SKM-1 treated with dmso at 0.1 percent for 144 hours (cell line): ENCODE measurements around the gene CDK19.
"Not testable (repeated sequence)": the region's sequence is repeated elsewhere in the genome, so short reads cannot be mapped to it uniquely, and the experiment has no call there.

ENCODE experiments used
- DNase-seq: peaks from one replicate; lab custom pipeline; 2025; ENCODE audit not compliant: unreplicated experiment; lab: John Stamatoyannopoulos, UW

CDK19 gene

DNA sequence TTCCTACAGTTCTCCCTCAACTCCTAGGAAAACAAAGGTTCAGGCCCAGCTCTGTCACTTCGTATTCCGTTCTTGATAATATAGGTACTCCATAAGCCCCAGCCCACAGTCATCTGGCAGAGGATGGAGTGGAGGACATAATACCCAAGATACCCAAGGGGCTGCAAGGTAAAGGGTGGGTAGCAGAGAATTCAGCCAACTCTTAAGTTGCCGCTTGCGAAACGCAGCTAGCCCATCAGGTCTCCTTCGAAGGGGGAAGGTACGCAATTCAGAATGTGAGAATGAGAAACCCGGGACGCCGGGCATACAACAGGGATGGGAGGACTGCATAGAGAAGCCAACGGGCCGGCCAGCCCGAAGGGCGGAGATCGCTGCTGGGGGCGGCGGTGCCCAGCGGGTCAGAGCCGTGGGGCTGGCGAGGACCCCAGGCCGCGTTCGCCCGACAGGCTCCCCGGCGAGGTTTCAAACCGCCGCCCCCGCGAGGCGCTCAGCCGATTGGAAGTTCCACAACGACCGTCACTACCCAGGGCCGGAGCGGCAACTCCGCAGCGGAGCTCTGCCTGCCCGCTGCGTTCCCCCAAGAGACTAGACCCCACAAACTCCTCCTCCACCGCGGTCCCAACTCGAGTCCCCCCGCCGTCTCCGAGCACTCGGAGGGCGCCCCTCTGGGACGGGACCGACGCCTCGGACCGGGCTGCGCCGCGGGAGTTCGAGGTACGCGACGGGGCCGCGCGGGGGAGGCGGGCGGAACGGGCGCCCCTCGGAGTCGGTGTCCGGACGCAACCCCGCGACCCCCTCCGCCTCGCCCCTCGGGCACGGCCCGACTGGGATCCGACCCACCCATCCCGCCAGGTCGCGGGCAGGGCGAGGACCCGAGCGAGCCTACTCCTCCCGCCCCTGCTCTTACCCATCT, 911 bp downstream of the CDK19 start:
- no peak for DNase-seq

DNA sequence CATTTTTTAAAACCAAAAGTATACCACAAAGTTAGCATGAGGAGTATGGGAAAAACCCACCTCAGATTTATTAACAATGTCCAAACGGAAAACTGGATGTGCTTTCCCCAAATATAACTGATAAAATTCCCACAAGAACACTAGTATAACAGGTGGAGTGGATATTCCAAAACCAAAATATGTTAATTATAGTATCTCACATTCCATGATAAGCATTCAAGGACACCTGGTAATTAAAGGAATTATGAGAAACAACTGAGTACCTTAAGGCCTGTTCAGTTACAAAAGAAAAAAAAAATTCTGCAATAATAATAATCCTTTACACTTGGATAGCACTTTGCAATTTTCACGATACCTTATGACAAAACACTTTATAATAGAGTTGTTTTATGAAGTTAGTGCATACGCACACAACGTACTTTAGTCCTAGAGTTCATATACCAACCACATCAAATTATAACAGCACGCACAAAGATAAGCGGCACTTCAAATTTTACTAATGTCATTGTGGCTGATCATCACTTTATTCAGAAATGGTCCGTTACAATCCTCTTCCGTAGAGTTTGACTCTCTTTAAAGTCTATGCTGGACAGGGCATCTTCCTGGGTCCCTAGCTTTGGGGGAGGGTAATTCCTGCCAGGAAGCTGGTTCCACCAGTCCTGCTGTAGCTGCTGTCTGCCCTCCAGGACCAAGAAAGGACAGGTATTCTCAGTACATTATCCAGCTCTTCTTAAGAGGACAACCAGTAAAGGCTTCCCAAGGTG, 1.7 kb downstream of the CDK19 start:
- DNase-seq, result no peak

DNA sequence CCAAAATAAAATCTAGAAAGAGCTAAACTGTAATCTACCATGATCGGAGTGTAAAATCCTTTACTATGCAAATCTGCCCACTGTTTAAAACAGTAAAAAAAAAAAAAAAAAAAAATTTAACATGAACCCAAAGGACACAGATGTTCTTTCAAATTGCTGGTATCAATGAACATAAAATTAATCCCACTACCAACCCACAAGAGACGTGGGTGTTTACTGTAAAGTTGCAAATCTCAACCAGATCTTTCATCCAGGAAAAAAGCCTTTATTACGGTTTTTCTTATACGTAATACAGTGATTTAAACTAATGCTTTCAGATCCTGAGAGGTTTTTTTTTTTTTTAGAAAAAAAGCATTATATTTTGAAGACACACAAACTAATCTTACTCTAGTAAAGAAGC, 2.5 kb downstream of the CDK19 start:
- DNase-seq, result no peak

- no peak for DNase-seq
These were observed 4.2 kb downstream of the CDK19 start for GRCh38 chr6:110810896-110811586.

- no peak for DNase-seq
These were observed 5.5 kb downstream of the CDK19 start for GRCh38 chr6:110809792-110810191.

DNA sequence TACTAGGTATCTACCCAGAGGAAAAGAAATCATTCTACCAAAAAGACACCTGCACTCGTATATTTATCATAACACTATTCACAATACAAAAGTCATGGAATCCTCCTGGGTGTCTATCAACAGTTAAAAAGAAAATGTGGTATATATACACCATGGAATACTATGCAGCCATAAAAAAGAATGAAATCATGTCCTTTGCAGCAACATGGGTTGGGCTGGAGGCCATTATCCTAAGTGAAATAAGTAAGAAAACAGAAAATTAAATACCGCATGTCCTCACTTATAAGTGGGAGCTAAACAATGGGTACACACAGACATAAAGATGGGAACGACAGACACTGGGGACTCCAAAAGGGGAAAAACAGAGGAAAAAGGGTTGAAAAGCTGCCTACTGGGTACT, 13.1 kb downstream of the CDK19 start:
- DNase-seq, result not testable (repeated sequence)

GRCh38 chr6:110800839-110801196, 14.5 kb downstream of the CDK19 start:
- DNase-seq, result no peak

DNA sequence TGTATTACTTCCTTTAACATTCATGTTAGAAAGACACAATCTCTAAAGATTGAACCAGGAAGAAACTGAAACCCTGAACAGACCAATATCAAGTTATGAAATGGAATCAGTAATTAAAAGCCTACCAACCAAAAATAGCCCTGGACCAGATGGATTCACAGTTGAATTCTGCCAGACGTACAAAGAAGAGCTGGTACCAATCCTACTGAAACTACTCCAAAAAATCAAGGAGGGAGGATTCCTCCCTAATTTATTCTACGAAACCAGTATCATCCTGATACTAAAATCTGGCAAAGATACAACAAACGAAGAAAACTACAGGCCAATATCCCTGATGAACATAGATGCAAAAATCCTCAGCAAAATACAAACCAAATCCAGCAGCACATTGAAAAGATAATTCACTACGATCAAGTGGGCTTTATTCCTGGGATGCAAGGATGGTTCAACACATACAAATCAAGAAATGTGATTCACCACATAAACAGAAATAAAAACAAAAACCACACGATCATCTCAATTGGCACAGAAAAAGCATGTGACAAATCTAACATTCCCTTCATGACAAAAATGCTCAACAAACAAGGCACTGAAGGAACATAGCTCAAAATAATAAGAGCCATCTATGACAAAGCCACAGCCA, 15.0 kb downstream of the CDK19 start:
- DNase-seq, result no peak

GRCh38 chr6:110799655-110800054, 15.6 kb downstream of the CDK19 start:
- no peak for DNase-seq

DNA sequence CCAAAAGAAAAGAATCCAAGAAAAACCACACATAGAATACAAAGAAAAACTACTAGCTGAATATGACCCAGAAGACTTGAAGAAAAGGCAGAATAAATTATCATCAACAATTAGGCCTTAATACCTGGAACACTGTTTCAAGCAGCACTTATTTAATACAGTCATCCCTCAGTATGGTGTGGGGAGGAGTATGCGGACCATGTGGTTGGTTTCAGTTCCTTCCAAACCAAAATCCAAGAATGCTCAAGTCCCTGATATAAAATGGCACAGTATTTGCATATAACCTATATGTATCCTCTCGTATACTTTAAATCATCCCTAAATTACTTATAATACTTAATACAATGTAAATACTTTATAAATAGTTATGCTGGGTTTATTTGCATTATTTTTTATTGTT, 16.1 kb downstream of the CDK19 start:
- DNase-seq, result no peak

DNA sequence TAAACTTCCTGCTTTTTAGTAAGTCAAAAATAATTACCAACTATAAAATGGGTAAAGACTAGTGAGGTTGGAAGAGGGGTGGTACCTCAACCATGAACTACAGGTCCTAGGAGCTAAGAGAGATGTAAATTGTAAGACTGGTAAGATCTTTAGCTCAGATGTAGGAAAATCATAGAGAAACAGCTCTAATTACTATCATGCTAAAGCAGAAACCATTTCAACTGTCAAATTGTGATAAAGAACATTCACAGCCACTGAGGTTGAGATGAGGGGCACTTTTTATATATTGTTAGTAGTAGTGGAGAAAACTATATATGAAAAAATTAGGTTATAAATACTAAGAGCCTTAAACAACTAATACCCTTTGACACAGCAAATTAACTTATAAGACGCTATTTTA, 20.0 kb downstream of the CDK19 start:
- DNase-seq, result no peak

- DNase-seq, result no peak
These were observed 28.6 kb downstream of the CDK19 start for GRCh38 chr6:110786696-110787095.

- DNase-seq, result no peak
These were observed 29.0 kb downstream of the CDK19 start for GRCh38 chr6:110786271-110786670.

DNA sequence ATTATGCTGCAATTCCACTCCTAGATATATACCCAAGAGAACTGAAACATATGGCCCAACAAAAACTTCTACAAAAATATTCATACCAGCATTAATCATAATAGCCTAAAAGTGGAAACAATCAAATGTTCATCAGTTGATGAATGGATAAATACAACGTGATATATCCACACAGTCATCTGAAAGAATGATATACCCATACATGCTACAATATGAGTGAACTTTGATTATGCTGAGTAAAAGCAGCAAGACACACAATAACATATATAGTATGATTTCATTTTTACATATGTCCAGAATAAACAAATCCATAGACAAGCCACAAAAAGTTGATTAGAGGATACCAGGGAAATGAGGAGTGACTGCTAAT, 30.7 kb downstream of the CDK19 start:
- DNase-seq, result no peak

GRCh38 chr6:110781522-110782214, 33.6 kb downstream of the CDK19 start:
- no peak for DNase-seq

- no peak for DNase-seq
These were observed 36.9 kb downstream of the CDK19 start for GRCh38 chr6:110778333-110778732.

DNA sequence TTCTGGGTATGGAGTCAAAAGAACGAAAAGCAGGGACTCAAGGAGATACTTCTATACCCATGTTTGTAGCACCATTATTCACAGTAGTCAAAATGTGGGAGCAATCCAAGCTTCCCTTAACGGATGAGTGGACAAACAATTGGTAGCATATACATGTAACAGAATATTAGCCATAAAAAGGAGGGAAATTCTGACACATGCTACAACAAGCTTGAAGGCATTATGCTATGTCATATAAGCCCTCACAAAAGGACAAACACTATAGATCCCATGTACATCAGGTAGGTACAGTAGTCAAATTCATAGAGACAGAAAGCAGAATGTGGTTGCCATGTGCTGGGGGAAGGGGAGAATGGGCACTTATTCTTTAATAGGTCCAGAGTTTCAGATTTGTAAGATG, 37.6 kb downstream of the CDK19 start:
- DNase-seq, result no peak

GRCh38 chr6:110776413-110776812, 38.9 kb downstream of the CDK19 start:
- no peak for DNase-seq

DNA sequence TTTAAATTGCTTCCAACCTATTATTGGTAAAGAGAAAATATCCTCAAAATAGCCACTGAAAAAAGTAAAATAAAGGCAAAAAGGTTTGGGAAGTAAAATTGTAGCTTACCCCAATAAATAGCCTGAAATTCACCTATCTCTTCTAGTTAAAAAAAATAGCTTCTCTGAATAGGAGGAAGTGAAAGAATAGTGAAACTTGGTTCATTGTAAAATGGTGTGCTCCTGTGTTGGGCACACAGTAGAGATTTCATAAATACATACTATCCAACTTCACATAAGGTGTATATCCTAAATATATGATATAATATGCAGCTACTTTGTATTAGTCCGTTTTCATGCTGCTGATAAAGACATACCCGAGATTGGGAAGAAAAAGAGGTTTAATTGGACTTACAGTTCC, 45.3 kb downstream of the CDK19 start:
- DNase-seq, result no peak

DNA sequence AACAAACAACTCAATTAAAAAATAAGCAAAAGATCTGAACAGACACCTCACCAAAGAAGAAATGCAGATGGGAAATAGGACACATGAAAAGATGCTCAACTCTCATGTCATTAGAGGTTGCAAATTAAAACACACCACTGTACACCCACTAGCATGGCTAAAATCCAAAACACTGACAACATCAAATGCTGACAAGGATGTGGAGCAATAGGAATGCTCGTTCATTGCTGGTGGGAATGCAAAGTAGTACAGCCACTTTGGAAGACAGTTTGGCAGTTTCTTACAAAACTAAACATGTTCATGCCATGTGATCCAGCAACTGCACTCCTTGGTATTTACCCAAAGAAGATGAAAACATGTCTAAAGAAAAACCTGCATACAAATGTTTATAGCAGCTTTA, 47.2 kb downstream of the CDK19 start:
- DNase-seq, result no peak

- DNase-seq, result peak; percentile 48
These were observed 53.9 kb downstream of the CDK19 start for GRCh38 chr6:110761371-110761770.
